HFFc6 (cell line): ENCODE data around the gene ARPIN. TPM values are rescaled to one million over a fixed set of nuclear protein-coding genes. Genes with fewer than 3 reads are reported as not detected.

Experiments
- DNase-seq: peaks from one replicate; pipeline ENCODE4 v3.0.0-alpha.2; 2018
- H3K27ac Mint-ChIP-seq: 2 replicates; pipeline ENCODE4 v1.8.0; 2020; ENCODE audit warnings: mild to moderate bottlenecking, mixed read lengths
- H3K27me3 Mint-ChIP-seq: 2 replicates; pipeline ENCODE4 v1.8.0; 2021; ENCODE audit warnings: mild to moderate bottlenecking, moderate library complexity, mixed read lengths; ENCODE audit not compliant: insufficient read depth
- H3K36me3 Mint-ChIP-seq: 2 replicates; pipeline ENCODE4 v1.8.0; 2021; ENCODE audit warnings: low read depth, mixed read lengths
- H3K4me1 Mint-ChIP-seq: 2 replicates; pipeline ENCODE4 v1.8.0; 2020; ENCODE audit warnings: low read depth, mixed read lengths
- H3K4me3 Mint-ChIP-seq: 2 replicates; pipeline ENCODE4 v1.8.0; 2020; ENCODE audit warnings: mild to moderate bottlenecking, moderate library complexity, mixed read lengths
- H3K9me3 Mint-ChIP-seq: 2 replicates; pipeline ENCODE4 v1.8.0; 2020; ENCODE audit warnings: mild to moderate bottlenecking, mixed read lengths
- CTCF ChIP-seq: fragments of 200-600 bp; sonication (generic); IDR thresholded peaks from 2 replicates; pipeline ENCODE4 v1.5.0; 2021; ENCODE audit warnings: antibody characterized with exemption, mild to moderate bottlenecking
- microRNA-seq: library from miRNA; unstranded; fragments of <30 nt; microRNA quantifications from one replicate; pipeline ENCODE4, GENCODE V29; 2019
- total RNA-seq, 6 experiments: library from RNA; stranded (reverse); fragmentation: NEBNext Ultra II Directional; extraction: Animal tissue kit (Norgen Biotek cat#: 25700); gene quantifications; 2 replicates in 1 of 6; 3 replicates in 5 of 6; pipeline ENCODE4 v1.2.3, GENCODE V29; 2021

ARPIN gene
- total RNA-seq, 6 experiments from 2014 or later: 5.8 to 11.8 (median 10.9) TPM

- H3K36me3 Mint-ChIP-seq: peaks cover 38% of the 10 kb centered on the region
- peaks cover 60% of the 10 kb centered on the region for H3K4me1 Mint-ChIP-seq
- H3K27ac Mint-ChIP-seq: peak overlapping the region; percentile 95
- no peak overlapping the region for H3K4me3 Mint-ChIP-seq
- no peak for DNase-seq
- TF ChIP-seq CTCF: no peak
- H3K27me3 Mint-ChIP-seq: peaks cover 2% of the 10 kb centered on the region; the same call in 1 of the 2 replicates
- H3K9me3 Mint-ChIP-seq: no peaks in the 10 kb centered on the region
Measured at GRCh38 chr15:89851673-89852341, 60.9 kb downstream of the ARPIN start.

- H3K9me3 Mint-ChIP-seq: no peaks in the 10 kb centered on the region
- peaks cover 85% of the 10 kb centered on the region for H3K4me1 Mint-ChIP-seq
- peak overlapping the region; percentile 95 for H3K27ac Mint-ChIP-seq
- DNase-seq: no peak
- peak overlapping the region; percentile 73 for H3K4me3 Mint-ChIP-seq
- H3K36me3 Mint-ChIP-seq: peaks cover 42% of the 10 kb centered on the region
- H3K27me3 Mint-ChIP-seq: peaks cover 1% of the 10 kb centered on the region; the same call in 1 of the 2 replicates
- no peak for TF ChIP-seq CTCF
Measured at GRCh38 chr15:89848970-89849292, 63.8 kb downstream of the ARPIN start.

GRCh38 chr15:89847101-89847500 lies 65.7 kb downstream of the ARPIN start:
- no peaks in the 10 kb centered on the region for H3K9me3 Mint-ChIP-seq
- no peak for DNase-seq
- peak overlapping the region; percentile 95 for H3K27ac Mint-ChIP-seq
- no peak for TF ChIP-seq CTCF
- peaks cover 3% of the 10 kb centered on the region for H3K27me3 Mint-ChIP-seq
- peak overlapping the region; percentile 8; the same call in 1 of the 2 replicates for H3K4me3 Mint-ChIP-seq
- peaks cover 82% of the 10 kb centered on the region for H3K4me1 Mint-ChIP-seq
- H3K36me3 Mint-ChIP-seq: peaks cover 40% of the 10 kb centered on the region

- peak; percentile 86 for DNase-seq
- H3K4me1 Mint-ChIP-seq: peaks cover 81% of the 10 kb centered on the region
- H3K4me3 Mint-ChIP-seq: peak overlapping the region; percentile 66
- no peak for TF ChIP-seq CTCF
- H3K27me3 Mint-ChIP-seq: peaks cover 5% of the 10 kb centered on the region
- no peaks in the 10 kb centered on the region for H3K9me3 Mint-ChIP-seq
- H3K27ac Mint-ChIP-seq: peak overlapping the region; percentile 91
- H3K36me3 Mint-ChIP-seq: peaks cover 44% of the 10 kb centered on the region
Measured at GRCh38 chr15:89845305-89845893, 67.4 kb downstream of the ARPIN start.

Small RNA genes lying within 50 kb of the gene (microRNA-seq; reads per million reads assigned to microRNA genes)
- gene MIR5009: not detected
- gene MIR5094: not detected

Other genes with a start within 250 kb of the ARPIN start
- gene PLIN1, start 233.6 kb downstream of the ARPIN start, total RNA-seq: not detected
- gene PEX11A, start 222.2 kb downstream of the ARPIN start, total RNA-seq: 1 to 10 TPM; 2.1 to 4.6 (median 3.0) TPM
- gene WDR93, start 222.1 kb downstream of the ARPIN start, total RNA-seq: under 1 TPM in 1 of 6 experiments, not detected in 5; 0.21 TPM
- gene MESP1, start 161.7 kb downstream of the ARPIN start, total RNA-seq: under 1 TPM; 0.13 to 0.57 (median 0.26) TPM
- under 1 TPM in 3 of 6 experiments, not detected in 3; 0.19 to 0.26 (median 0.21) TPM for gene MESP2, start 136.6 kb downstream of the ARPIN start, total RNA-seq
- 100 to 1,000 TPM; 502 to 857 (median 524) TPM for gene ANPEP, start 98.1 kb downstream of the ARPIN start, total RNA-seq
- gene AP3S2, start 19.0 kb downstream of the ARPIN start, total RNA-seq: 10 to 100 TPM; 30.9 to 37.9 (median 33.4) TPM
- gene ZNF710, start 88.4 kb upstream of the ARPIN start, total RNA-seq: 10 to 100 TPM; 17.6 to 23.3 (median 20.3) TPM
- gene IDH2, start 189.5 kb upstream of the ARPIN start, total RNA-seq: 10 to 100 TPM; 26.3 to 32.4 (median 28.9) TPM